Smooth muscle cell of the brain vasculature (primary cell): ENCODE measurements around the gene CD38.
A peak's percentile ranks its signal among the peaks of the same experiment; 100 is the strongest.
"Not testable (repeated sequence)": the region's sequence is repeated elsewhere in the genome, so short reads cannot be mapped to it uniquely, and the experiment has no call there.

Source experiments
- DNase-seq: peaks from one replicate; pipeline ENCODE4 v3.0.0-alpha.2; 2012; ENCODE audit warnings: low read depth, low spot score

The CD38 gene

GRCh38 chr4:15799141-15799540 lies 21.0 kb downstream of the CD38 start:
- DNase-seq: no peak

- no peak for DNase-seq
These were observed 21.6 kb downstream of the CD38 start for GRCh38 chr4:15799701-15800100.

GRCh38 chr4:15802497-15802896 lies 24.4 kb downstream of the CD38 start:
- DNase-seq: not testable (repeated sequence)

GRCh38 chr4:15805583-15806517 lies 27.7 kb downstream of the CD38 start:
- peak; percentile 46 for DNase-seq

GRCh38 chr4:15809058-15809457 lies 30.9 kb downstream of the CD38 start:
- no peak for DNase-seq

- no peak for DNase-seq
These were observed 31.3 kb downstream of the CD38 start for GRCh38 chr4:15809466-15809865.

- no peak for DNase-seq
These were observed 33.7 kb downstream of the CD38 start for GRCh38 chr4:15811703-15812337.

- DNase-seq: no peak
These were observed 54.7 kb downstream of the CD38 start for GRCh38 chr4:15832523-15833451.

- no peak for DNase-seq
These were observed 55.7 kb downstream of the CD38 start for GRCh38 chr4:15833801-15834200.

GRCh38 chr4:15836362-15836761 lies 58.2 kb downstream of the CD38 start:
- DNase-seq: no peak

- no peak for DNase-seq
These were observed 59.5 kb downstream of the CD38 start for GRCh38 chr4:15837591-15837990.

GRCh38 chr4:15841194-15841730 lies 63.1 kb downstream of the CD38 start:
- DNase-seq: not testable (repeated sequence)

- DNase-seq: no peak
These were observed 69.6 kb downstream of the CD38 start for GRCh38 chr4:15847746-15848145.

- no peak for DNase-seq
These were observed 70.2 kb downstream of the CD38 start for GRCh38 chr4:15848191-15848842.

GRCh38 chr4:15851969-15852368 lies 73.8 kb downstream of the CD38 start:
- no peak for DNase-seq

GRCh38 chr4:15852524-15852923 lies 74.4 kb downstream of the CD38 start:
- DNase-seq: no peak

- DNase-seq: no peak
These were observed 75.2 kb downstream of the CD38 start for GRCh38 chr4:15853345-15853744.

GRCh38 chr4:15855804-15856475 lies 77.8 kb downstream of the CD38 start:
- peak; percentile 98 for DNase-seq

- not testable (repeated sequence) for DNase-seq
These were observed 83.1 kb downstream of the CD38 start for GRCh38 chr4:15861198-15861597.
